Vagina (tissue), 2 donors: ENCODE results near the gene GJA3. TPM values are rescaled to one million over a fixed set of nuclear protein-coding genes. Genes with fewer than 3 reads are reported as not detected.
A peak's percentile ranks its signal among the peaks of the same experiment; 100 is the strongest.

Experiments
- DNase-seq, 2 donors: peaks; one replicate each; pipeline ENCODE4 v3.0.0-alpha.2; 2017; ENCODE audit errors: extremely low spot score in 2 of 2
- H3K27ac ChIP-seq: fragments of 200-600 bp; sonication (generic); one replicate; pipeline ENCODE4 v1.5.1; 2019
- H3K27me3 ChIP-seq: fragments of 200-600 bp; sonication (generic); one replicate; pipeline ENCODE4 v1.5.1; 2019
- H3K36me3 ChIP-seq, 2 donors: fragments of 200-600 bp; sonication (generic); one replicate each; pipeline ENCODE4 v1.5.1; 2017 to 2019
- H3K4me1 ChIP-seq: fragments of 200-600 bp; sonication (generic); one replicate; pipeline ENCODE4 v1.5.1; 2019
- H3K4me3 ChIP-seq, 2 donors: fragments of 200-600 bp; sonication (generic); 1 replicate in 1 of 2; 2 replicates in 1 of 2; pipeline ENCODE4 v1.5.1; 2016 to 2019
- H3K9me3 ChIP-seq: fragments of 200-600 bp; sonication (generic); one replicate; pipeline ENCODE4 v1.5.1; 2019
- CTCF ChIP-seq, 3 experiments: fragments of 450-650 bp in 2 of 3; fragments of 200-600 bp in 1 of 3; sonication (generic) in 1 of 3; IDR thresholded peaks; one replicate each; pipeline ENCODE4 v1.5.1; 2017 to 2019; ENCODE audit warnings: antibody characterized with exemption in 3 of 3, mild to moderate bottlenecking in 2 of 3, moderate library complexity in 2 of 3
- POLR2A ChIP-seq, 2 donors: fragments of 450-650 bp; IDR thresholded peaks; one replicate each; pipeline ENCODE4 v1.6.1; 2017; ENCODE audit warnings: antibody characterized with exemption in 2 of 2, mild to moderate bottlenecking in 2 of 2, moderate library complexity in 2 of 2
- POLR2AphosphoS5 ChIP-seq, 2 donors: sonication (generic); formaldehyde crosslinking; IDR thresholded peaks; one replicate each; pipeline ENCODE4 v1.9.0; 2017; ENCODE audit warnings: antibody characterized with exemption in 2 of 2, mild to moderate bottlenecking in 2 of 2, low read depth in 1 of 2; ENCODE audit not compliant: insufficient read depth in 1 of 2
- intact Hi-C: fragments of 100-400 bp; cut with DNase I; formaldehyde crosslinking; loops from one replicate; pipeline ENCODE4 v1.15.1; 2023
- total RNA-seq: library from RNA; depleted of rRNA; stranded (reverse); fragments of >200 nt; gene quantifications from one replicate; pipeline ENCODE4 v1.2.3, GENCODE V29; 2016

The GJA3 gene
- not detected for total RNA-seq

GRCh38 chr13:20160306-20161274, at the start of gene GJA3:
TSS of gene GJA3 (minus strand) at chr13:20161052. CDS start at chr13:20143288, 17,764 bp downstream.
- Histone ChIP-seq H3K27ac (no peak within 1 kb of the TSS), H3K27me3 (no peaks in the 10 kb centered on the region)

DNA sequence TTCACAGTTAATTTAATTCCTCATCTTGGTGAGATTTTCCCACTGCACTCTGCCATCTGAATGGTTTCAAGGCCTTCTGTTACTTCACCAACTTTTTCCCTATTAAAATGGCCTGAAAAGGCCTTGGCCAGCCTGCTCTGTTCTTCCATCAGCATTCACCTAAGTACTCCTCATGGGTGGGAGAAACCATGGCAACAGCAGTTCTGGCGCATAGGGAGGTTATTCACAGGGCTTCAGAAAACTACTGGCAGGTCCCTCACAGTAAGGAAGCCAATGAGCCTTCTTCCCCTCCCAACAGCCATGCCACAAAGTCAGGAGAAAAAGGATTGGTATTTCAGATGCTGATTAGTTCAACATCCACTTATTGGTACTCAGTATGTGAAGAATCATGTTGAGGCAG, 49.1 kb upstream of the GJA3 start:
- Histone ChIP-seq H3K36me3 (no peaks in the 10 kb centered on the region), H3K4me3 (no peak overlapping the region), H3K27me3 (no peaks in the 10 kb centered on the region), H3K9me3 (no peaks in the 10 kb centered on the region), H3K4me1 (no peaks in the 10 kb centered on the region), H3K27ac (no peak overlapping the region)
- no peak for DNase-seq
- intact Hi-C loops = no loop called here
- TF ChIP-seq POLR2AphosphoS5 (IDR thresholded peaks at IDR 0.05; ENCODE audit: insufficient read depth in 1 of 2, low read depth in 1 of 2) (no peak), CTCF (IDR thresholded peaks at IDR 0.05) (no peak), POLR2A (IDR thresholded peaks at IDR 0.05) (no peak)

More at GRCh38 chr13:20160306-20161274, at the start of gene GJA3:
- peaks cover 18% of the 10 kb centered on the region for H3K4me1 ChIP-seq
- H3K36me3 ChIP-seq = no peaks in the 10 kb centered on the region
- H3K9me3 ChIP-seq = no peaks in the 10 kb centered on the region
- no peak for TF ChIP-seq POLR2AphosphoS5 (IDR thresholded peaks at IDR 0.05; ENCODE audit: insufficient read depth in 1 of 2, low read depth in 1 of 2)
- no peak for TF ChIP-seq CTCF (IDR thresholded peaks at IDR 0.05)
- no peak for TF ChIP-seq POLR2A (IDR thresholded peaks at IDR 0.05)
- DNase-seq = peak in 1 of 2 donors; percentile 49
- intact Hi-C loops = no loop called here
- peak within 1 kb of the TSS; percentile 40 to 48 for H3K4me3 ChIP-seq

DNA sequence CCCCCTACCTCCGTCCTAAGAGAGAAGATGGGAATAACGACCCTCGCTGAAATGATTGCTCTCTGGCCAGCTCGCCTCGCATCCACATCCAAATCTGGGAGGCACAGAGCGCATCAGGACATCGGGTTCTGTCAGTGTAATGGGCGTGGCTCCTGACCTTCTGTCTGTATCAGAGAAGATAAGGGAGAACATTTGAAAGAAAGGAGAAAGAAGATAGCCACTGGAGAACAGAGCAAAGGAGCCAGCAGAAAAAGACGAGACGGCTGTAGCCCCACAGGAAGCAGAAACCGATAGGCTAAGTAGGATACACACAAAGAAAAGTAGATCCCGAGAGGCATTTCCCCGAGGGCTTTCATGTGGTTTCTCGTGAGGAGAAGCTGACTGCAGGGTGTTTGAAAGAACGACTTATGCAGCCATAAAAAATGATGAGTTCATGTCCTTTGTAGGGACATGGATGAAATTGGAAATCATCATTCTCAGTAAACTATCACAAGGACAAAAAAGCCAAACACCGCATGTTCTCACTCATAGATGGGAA, 45.9 kb upstream of the GJA3 start:
- Histone ChIP-seq H3K4me1 (no peaks in the 10 kb centered on the region), H3K27me3 (no peaks in the 10 kb centered on the region), H3K36me3 (no peaks in the 10 kb centered on the region), H3K27ac (no peak overlapping the region), H3K4me3 (no peak overlapping the region), H3K9me3 (no peaks in the 10 kb centered on the region)
- no peak for DNase-seq
- intact Hi-C loops = no loop called here
- TF ChIP-seq POLR2AphosphoS5 (IDR thresholded peaks at IDR 0.05; ENCODE audit: insufficient read depth in 1 of 2, low read depth in 1 of 2) = no peak
- TF ChIP-seq CTCF (IDR thresholded peaks at IDR 0.05) = no peak
- TF ChIP-seq POLR2A (IDR thresholded peaks at IDR 0.05) = no peak

DNA sequence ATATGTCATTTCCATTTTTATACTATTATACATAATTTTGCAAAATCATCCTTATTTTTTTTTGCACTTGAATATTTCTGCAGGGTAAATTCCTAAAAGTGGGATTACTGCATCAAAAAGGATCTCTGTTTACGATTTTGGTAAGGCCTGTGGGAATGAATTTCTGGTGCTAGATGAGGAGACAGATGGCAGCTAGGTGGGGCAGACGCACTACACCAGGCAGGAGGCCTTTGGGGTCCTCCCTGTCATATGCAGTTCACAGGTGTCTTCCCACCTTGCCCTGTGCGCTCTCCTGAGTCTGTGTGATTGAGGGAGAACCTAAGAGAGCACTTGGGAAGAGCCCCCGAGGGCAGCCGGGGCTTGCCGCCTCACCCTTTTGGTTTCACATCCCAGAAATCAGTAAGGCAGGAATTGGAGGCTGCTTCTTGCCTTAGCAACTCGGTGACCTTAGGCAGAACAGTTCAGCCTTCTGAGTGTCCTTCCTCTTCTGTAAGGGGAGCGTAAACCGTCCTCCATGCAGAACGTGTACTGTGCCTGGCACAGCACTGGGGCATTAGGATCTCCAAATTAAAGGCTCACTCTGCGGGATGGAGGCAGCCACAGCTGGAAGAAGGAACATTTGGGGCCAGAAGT, 45.3 kb upstream of the GJA3 start:
- intact Hi-C loops = no loop called here
- Histone ChIP-seq H3K4me3 (no peak overlapping the region), H3K27me3 (no peaks in the 10 kb centered on the region), H3K4me1 (no peaks in the 10 kb centered on the region), H3K9me3 (no peaks in the 10 kb centered on the region), H3K27ac (no peak overlapping the region), H3K36me3 (no peaks in the 10 kb centered on the region)
- no peak for TF ChIP-seq CTCF (IDR thresholded peaks at IDR 0.05)
- TF ChIP-seq POLR2AphosphoS5 (IDR thresholded peaks at IDR 0.05; ENCODE audit: insufficient read depth in 1 of 2, low read depth in 1 of 2) = no peak
- no peak for TF ChIP-seq POLR2A (IDR thresholded peaks at IDR 0.05)
- no peak for DNase-seq
